Measurements from ENCODE around the gene ABCB6.

ABCB6 gene

DNA sequence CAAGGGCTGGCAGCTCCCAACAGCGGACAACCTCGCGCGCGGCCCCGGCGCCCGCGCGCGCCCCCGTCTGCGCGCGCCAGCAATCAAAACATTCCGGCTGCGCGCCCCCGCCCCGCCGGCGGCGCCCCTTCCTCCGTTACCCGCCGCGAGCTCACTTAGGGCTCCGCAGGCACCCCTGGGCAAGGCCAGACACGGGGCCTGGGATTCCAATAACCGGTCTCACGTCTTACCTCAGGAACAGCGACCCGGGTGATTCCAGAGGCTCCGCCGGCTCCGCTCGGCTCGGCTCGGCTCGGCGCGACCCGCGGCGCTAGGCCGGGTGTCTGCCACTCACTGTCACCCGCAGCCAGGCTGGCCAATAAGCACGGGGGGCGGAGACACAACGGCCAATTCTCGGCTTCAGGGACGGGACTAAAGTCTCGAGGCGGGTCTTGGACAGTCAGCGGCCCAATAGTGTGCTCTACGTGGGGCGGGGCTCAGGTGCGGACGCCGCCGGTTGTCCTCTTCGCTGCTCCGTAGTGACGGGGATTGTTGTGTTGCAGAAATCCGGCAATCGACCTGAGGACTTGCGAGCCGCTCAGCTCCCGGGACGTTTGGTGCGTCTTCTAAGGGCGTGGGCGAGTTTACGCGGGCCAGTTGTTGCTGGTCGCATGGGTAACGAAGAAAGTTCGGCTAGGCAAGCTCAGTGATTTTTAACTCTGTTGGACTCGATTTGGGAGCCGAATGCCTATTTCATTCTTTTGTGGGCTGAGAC, 10.7 kb upstream of the ABCB6 start, which contains the start of the genes ANKZF1 and ATG9A (continued):
- TF ChIP-seq MEIS1 (CRISPR knock-in tag; IDR thresholded peaks at IDR 0.05; ENCODE audit: borderline replicate concordance) (no peak), ZNF791 (tag by site-specific recombination; IDR thresholded peaks at IDR 0.05) (no peak), HOXC10 (CRISPR knock-in tag; IDR thresholded peaks at IDR 0.05) (no peak), ZNF549 (tag by site-specific recombination; IDR thresholded peaks at IDR 0.05) (no peak), ZXDB (tag by site-specific recombination; IDR thresholded peaks at IDR 0.05) (no peak; the same call in 1 of the 2 replicates), TCF7L2 (IDR thresholded peaks at IDR 0.05; ENCODE audit: borderline replicate concordance, low read depth, low read length) (no peak), ZNF776 (tag by site-specific recombination; IDR thresholded peaks at IDR 0.05; ENCODE audit: borderline replicate concordance) (no peak), ZNF202 (tag by site-specific recombination; IDR thresholded peaks at IDR 0.05; ENCODE audit: borderline replicate concordance) (no peak), ZNF404 (tag by site-specific recombination; IDR thresholded peaks at IDR 0.05) (no peak), ZNF274 (IDR thresholded peaks at IDR 0.05; ENCODE audit: low read length) (no peak), ZNF274 (tag by site-specific recombination; IDR thresholded peaks at IDR 0.05; ENCODE audit: borderline replicate concordance) (no peak), ZNF114 (tag by site-specific recombination; IDR thresholded peaks at IDR 0.05) (no peak), ZSCAN23 (tag by site-specific recombination; IDR thresholded peaks at IDR 0.05) (no peak), ZNF211 (tag by site-specific recombination; IDR thresholded peaks at IDR 0.05; ENCODE audit: low read depth) (no peak), ZNF248 (tag by site-specific recombination; IDR thresholded peaks at IDR 0.05) (no peak), GLIS1 (tag by site-specific recombination; IDR thresholded peaks at IDR 0.05) (no peak), MZF1 (tag by site-specific recombination; IDR thresholded peaks at IDR 0.05; ENCODE audit: borderline replicate concordance) (no peak), ZNF184 (tag by site-specific recombination; IDR thresholded peaks at IDR 0.05) (no peak)
- TF ChIP-seq, protein P1, sequence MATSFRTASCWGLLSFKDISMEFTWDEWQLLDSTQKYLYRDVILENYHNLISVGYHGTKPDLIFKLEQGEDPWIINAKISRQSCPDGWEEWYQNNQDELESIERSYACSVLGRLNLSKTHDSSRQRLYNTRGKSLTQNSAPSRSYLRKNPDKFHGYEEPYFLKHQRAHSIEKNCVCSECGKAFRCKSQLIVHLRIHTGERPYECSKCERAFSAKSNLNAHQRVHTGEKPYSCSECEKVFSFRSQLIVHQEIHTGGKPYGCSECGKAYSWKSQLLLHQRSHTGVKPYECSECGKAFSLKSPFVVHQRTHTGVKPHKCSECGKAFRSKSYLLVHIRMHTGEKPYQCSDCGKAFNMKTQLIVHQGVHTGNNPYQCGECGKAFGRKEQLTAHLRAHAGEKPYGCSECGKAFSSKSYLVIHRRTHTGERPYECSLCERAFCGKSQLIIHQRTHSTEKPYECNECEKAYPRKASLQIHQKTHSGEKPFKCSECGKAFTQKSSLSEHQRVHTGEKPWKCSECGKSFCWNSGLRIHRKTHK (tag by site-specific recombination; IDR thresholded peaks at IDR 0.05), result no peak
- TF ChIP-seq, protein P2, sequence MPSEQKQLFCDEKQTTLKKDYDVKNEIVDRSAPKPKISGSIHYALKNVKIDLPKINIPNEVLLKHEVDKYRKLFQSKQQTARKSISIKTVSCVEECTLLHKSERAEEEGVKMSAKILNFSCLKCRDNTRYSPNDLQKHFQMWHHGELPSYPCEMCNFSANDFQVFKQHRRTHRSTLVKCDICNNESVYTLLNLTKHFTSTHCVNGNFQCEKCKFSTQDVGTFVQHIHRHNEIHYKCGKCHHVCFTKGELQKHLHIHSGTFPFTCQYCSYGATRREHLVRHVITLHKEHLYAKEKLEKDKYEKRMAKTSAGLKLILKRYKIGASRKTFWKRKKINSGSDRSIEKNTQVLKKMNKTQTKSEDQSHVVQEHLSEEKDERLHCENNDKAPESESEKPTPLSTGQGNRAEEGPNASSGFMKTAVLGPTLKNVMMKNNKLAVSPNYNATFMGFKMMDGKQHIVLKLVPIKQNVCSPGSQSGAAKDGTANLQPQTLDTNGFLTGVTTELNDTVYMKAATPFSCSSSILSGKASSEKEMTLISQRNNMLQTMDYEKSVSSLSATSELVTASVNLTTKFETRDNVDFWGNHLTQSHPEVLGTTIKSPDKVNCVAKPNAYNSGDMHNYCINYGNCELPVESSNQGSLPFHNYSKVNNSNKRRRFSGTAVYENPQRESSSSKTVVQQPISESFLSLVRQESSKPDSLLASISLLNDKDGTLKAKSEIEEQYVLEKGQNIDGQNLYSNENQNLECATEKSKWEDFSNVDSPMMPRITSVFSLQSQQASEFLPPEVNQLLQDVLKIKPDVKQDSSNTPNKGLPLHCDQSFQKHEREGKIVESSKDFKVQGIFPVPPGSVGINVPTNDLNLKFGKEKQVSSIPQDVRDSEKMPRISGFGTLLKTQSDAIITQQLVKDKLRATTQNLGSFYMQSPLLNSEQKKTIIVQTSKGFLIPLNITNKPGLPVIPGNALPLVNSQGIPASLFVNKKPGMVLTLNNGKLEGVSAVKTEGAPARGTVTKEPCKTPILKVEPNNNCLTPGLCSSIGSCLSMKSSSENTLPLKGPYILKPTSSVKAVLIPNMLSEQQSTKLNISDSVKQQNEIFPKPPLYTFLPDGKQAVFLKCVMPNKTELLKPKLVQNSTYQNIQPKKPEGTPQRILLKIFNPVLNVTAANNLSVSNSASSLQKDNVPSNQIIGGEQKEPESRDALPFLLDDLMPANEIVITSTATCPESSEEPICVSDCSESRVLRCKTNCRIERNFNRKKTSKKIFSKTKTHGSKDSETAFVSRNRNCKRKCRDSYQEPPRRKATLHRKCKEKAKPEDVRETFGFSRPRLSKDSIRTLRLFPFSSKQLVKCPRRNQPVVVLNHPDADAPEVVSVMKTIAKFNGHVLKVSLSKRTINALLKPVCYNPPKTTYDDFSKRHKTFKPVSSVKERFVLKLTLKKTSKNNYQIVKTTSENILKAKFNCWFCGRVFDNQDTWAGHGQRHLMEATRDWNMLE (tag by site-specific recombination; conservative IDR thresholded peaks at IDR 0.05; ENCODE audit: low read depth), result no peak
- TF ChIP-seq, protein P3, sequence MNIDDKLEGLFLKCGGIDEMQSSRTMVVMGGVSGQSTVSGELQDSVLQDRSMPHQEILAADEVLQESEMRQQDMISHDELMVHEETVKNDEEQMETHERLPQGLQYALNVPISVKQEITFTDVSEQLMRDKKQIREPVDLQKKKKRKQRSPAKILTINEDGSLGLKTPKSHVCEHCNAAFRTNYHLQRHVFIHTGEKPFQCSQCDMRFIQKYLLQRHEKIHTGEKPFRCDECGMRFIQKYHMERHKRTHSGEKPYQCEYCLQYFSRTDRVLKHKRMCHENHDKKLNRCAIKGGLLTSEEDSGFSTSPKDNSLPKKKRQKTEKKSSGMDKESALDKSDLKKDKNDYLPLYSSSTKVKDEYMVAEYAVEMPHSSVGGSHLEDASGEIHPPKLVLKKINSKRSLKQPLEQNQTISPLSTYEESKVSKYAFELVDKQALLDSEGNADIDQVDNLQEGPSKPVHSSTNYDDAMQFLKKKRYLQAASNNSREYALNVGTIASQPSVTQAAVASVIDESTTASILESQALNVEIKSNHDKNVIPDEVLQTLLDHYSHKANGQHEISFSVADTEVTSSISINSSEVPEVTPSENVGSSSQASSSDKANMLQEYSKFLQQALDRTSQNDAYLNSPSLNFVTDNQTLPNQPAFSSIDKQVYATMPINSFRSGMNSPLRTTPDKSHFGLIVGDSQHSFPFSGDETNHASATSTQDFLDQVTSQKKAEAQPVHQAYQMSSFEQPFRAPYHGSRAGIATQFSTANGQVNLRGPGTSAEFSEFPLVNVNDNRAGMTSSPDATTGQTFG (tag by site-specific recombination; IDR thresholded peaks at IDR 0.05; ENCODE audit: borderline replicate concordance), result no peak
- TF ChIP-seq, protein P4, sequence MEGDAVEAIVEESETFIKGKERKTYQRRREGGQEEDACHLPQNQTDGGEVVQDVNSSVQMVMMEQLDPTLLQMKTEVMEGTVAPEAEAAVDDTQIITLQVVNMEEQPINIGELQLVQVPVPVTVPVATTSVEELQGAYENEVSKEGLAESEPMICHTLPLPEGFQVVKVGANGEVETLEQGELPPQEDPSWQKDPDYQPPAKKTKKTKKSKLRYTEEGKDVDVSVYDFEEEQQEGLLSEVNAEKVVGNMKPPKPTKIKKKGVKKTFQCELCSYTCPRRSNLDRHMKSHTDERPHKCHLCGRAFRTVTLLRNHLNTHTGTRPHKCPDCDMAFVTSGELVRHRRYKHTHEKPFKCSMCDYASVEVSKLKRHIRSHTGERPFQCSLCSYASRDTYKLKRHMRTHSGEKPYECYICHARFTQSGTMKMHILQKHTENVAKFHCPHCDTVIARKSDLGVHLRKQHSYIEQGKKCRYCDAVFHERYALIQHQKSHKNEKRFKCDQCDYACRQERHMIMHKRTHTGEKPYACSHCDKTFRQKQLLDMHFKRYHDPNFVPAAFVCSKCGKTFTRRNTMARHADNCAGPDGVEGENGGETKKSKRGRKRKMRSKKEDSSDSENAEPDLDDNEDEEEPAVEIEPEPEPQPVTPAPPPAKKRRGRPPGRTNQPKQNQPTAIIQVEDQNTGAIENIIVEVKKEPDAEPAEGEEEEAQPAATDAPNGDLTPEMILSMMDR (tag by site-specific recombination; IDR thresholded peaks at IDR 0.05), result no peak
- TF ChIP-seq, protein P5, sequence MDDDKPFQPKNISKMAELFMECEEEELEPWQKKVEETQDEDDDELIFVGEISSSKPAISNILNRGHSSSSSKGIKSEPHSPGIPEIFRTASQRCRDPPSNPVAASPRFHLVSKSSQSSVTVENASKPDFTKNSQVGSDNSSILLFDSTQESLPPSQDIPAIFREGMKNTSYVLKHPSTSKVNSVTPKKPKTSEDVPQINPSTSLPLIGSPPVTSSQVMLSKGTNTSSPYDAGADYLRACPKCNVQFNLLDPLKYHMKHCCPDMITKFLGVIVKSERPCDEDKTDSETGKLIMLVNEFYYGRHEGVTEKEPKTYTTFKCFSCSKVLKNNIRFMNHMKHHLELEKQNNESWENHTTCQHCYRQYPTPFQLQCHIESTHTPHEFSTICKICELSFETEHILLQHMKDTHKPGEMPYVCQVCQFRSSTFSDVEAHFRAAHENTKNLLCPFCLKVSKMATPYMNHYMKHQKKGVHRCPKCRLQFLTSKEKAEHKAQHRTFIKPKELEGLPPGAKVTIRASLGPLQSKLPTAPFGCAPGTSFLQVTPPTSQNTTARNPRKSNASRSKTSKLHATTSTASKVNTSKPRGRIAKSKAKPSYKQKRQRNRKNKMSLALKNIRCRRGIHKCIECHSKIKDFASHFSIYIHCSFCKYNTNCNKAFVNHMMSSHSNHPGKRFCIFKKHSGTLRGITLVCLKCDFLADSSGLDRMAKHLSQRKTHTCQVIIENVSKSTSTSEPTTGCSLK (tag by site-specific recombination; IDR thresholded peaks at IDR 0.05), result no peak
- TF ChIP-seq, protein P6, sequence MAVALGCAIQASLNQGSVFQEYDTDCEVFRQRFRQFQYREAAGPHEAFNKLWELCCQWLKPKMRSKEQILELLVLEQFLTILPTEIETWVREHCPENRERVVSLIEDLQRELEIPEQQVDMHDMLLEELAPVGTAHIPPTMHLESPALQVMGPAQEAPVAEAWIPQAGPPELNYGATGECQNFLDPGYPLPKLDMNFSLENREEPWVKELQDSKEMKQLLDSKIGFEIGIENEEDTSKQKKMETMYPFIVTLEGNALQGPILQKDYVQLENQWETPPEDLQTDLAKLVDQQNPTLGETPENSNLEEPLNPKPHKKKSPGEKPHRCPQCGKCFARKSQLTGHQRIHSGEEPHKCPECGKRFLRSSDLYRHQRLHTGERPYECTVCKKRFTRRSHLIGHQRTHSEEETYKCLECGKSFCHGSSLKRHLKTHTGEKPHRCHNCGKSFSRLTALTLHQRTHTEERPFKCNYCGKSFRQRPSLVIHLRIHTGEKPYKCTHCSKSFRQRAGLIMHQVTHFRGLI (tag by site-specific recombination; IDR thresholded peaks at IDR 0.05), result no peak
